GM10266 (cell line): ENCODE data around the gene ENHO.

Experiments
- DNase-seq: peaks from one replicate; pipeline ENCODE4 v3.0.0; 2012; ENCODE audit errors: extremely low spot score
- CTCF ChIP-seq: IDR thresholded peaks from 2 replicates; pipeline ENCODE4 v1.5.1; 2012; ENCODE audit warnings: mild to moderate bottlenecking, low read depth; ENCODE audit not compliant: control insufficient read depth, insufficient read depth; ENCODE audit errors: missing control alignments

ENHO gene

DNA sequence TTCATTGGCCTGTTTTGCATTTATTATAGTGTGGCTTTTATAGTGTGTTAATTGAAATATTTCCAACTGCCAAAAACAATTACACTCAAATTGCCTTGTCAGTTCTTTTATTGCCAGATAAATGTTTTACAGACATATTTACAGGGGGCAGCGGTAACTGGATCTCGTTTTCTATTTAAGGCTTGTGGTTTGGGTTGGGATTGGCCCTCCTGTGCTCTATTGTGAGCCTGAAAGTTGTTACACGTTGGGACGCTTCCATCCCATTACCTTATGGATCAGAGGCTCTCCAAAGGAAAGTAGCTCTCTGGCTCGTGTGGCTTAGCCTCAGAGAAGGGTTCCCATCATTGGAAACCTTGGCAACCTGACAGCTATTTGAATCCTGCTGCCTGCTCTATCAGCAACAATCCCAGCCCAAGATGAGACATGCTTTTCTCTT is 43.3 kb downstream of the ENHO start:
- TF ChIP-seq CTCF, result no peak
- no peak for DNase-seq

DNA sequence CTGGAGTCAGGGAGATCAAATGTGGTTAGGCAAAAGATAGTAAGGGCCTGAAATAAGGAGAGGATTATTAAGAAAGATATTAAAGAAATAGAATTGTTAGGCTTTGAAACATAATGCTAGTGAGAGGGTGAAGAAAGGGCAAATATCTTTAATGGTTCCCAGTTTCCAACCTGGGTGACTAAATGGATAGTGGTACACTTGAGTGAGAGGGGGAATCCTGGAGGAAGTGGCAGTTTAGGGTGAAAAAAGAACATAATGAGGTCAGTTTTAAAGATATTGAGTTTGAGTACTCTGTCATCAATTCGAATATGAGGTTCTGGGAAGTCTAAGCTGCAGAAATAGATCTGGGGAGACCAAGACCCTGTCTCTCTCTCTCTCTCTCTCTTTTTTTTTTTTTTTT is 45.2 kb downstream of the ENHO start:
- DNase-seq, result no peak
- TF ChIP-seq CTCF, result no peak

DNA sequence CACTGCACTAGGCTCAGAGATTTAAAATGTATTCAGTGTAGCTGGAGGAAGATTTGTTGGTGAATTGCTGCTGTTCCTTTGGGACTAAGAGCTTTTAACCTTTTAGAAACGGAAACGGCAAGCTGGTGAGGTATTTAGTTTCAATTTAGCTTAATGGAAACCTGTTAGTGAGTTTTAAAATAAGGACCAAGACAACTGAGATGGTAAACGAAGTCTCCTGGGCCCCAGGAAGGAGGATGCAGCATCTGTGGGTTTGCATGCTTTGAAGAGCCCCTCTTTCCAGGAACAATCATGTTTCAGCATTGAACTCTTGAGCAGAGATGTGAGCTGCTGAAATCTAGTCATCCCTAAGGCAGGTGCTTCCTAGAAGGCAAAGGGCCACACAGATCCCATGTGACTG is 47.7 kb downstream of the ENHO start:
- DNase-seq, result no peak
- no peak for TF ChIP-seq CTCF
